Mesenchymal stem cell (in vitro differentiated cells and primary cell): ENCODE measurements around the gene COQ5.

Experiments used
- DNase-seq: peaks from one replicate; pipeline ENCODE4 v3.0.0-alpha.2; 2013
- H2AFZ ChIP-seq: one replicate; pipeline ENCODE4 v1.6.1; 2013; ENCODE audit warnings: low read depth, mild to moderate bottlenecking, control low read depth, inconsistent platforms, low read length, moderate library complexity
- H2AK5ac ChIP-seq: 2 replicates; pipeline ENCODE4 v1.6.1; 2013; ENCODE audit warnings: low read length, moderate library complexity, mild to moderate bottlenecking, inconsistent platforms; ENCODE audit not compliant: severe bottlenecking
- H2BK120ac ChIP-seq: one replicate; pipeline ENCODE4 v1.6.1; 2013; ENCODE audit warnings: low read depth, mild to moderate bottlenecking, inconsistent platforms, low read length, moderate library complexity
- H2BK12ac ChIP-seq, 2 experiments: one replicate each; pipeline ENCODE4 v1.6.1; 2013; ENCODE audit warnings: inconsistent platforms in 2 of 2, low read length in 2 of 2, mild to moderate bottlenecking in 2 of 2, moderate library complexity in 2 of 2, control low read depth in 1 of 2
- H2BK15ac ChIP-seq: one replicate; pipeline ENCODE4 v1.6.1; 2013; ENCODE audit warnings: mild to moderate bottlenecking, low read depth, inconsistent platforms; ENCODE audit not compliant: poor library complexity, severe bottlenecking
- H2BK5ac ChIP-seq: 2 replicates; pipeline ENCODE4 v1.6.1; 2013; ENCODE audit warnings: low read depth, mild to moderate bottlenecking, low read length, control low read depth, inconsistent platforms; ENCODE audit not compliant: poor library complexity, severe bottlenecking
- H3K14ac ChIP-seq, 2 experiments: one replicate each; pipeline ENCODE4 v1.6.1; 2013; ENCODE audit warnings: inconsistent platforms in 2 of 2, low read length in 2 of 2, control low read depth in 1 of 2, mild to moderate bottlenecking in 1 of 2, moderate library complexity in 1 of 2
- H3K18ac ChIP-seq, 2 experiments: one replicate each; pipeline ENCODE4 v1.6.1; 2013; ENCODE audit warnings: inconsistent platforms in 2 of 2, low read length in 2 of 2, control low read depth in 1 of 2, low read depth in 1 of 2, mild to moderate bottlenecking in 1 of 2
- H3K23ac ChIP-seq, 2 experiments: one replicate each; pipeline ENCODE4 v1.6.1; 2013; ENCODE audit warnings: inconsistent platforms in 2 of 2, low read length in 2 of 2, mild to moderate bottlenecking in 2 of 2, moderate library complexity in 2 of 2, control low read depth in 1 of 2
- H3K27ac ChIP-seq: 2 replicates; pipeline ENCODE4 v1.5.1; 2013; ENCODE audit warnings: mild to moderate bottlenecking, moderate library complexity, low read length, control low read depth, inconsistent platforms; ENCODE audit not compliant: poor library complexity, severe bottlenecking
- H3K27me3 ChIP-seq, 2 experiments: 2 replicates each; pipeline versions ENCODE4 v1.6.1 to v1.7.0; 2013; ENCODE audit warnings: low read length in 2 of 2, mild to moderate bottlenecking in 2 of 2, moderate library complexity in 2 of 2, control low read depth in 1 of 2, inconsistent platforms in 1 of 2; ENCODE audit not compliant: control insufficient read depth in 1 of 2, insufficient read depth in 1 of 2
- H3K36me3 ChIP-seq, 2 experiments: 2 replicates each; pipeline versions ENCODE4 v1.6.1 to v1.7.0; 2013; ENCODE audit warnings: low read length in 2 of 2, control low read depth in 1 of 2, inconsistent platforms in 1 of 2, low read depth in 1 of 2, mild to moderate bottlenecking in 1 of 2; ENCODE audit not compliant: insufficient read depth in 2 of 2, control insufficient read depth in 1 of 2
- H3K4ac ChIP-seq, 2 experiments: one replicate each; pipeline ENCODE4 v1.6.1; 2013; ENCODE audit warnings: inconsistent platforms in 2 of 2, low read length in 2 of 2, mild to moderate bottlenecking in 2 of 2, moderate library complexity in 2 of 2, control low read depth in 1 of 2, low read depth in 1 of 2
- H3K4me1 ChIP-seq: 2 replicates; pipeline ENCODE4 v1.6.1; 2013; ENCODE audit warnings: low read depth, low read length, control low read depth; ENCODE audit not compliant: control insufficient read depth, insufficient read depth
- H3K4me2 ChIP-seq: 2 replicates; pipeline ENCODE4 v1.6.1; 2013; ENCODE audit warnings: low read length, mild to moderate bottlenecking, inconsistent platforms; ENCODE audit not compliant: poor library complexity, severe bottlenecking
- H3K4me3 ChIP-seq, 2 experiments: 2 replicates each; pipeline versions ENCODE4 v1.5.1 to v1.7.0; 2013; ENCODE audit warnings: low read length in 2 of 2, mild to moderate bottlenecking in 2 of 2, control low read depth in 1 of 2, low read depth in 1 of 2; ENCODE audit not compliant: insufficient read depth in 1 of 2
- H3K79me1 ChIP-seq: replicated peaks from 2 replicates; pipeline ENCODE4 v1.6.1; 2013; ENCODE audit warnings: mild to moderate bottlenecking, control low read depth, low read length, inconsistent platforms; ENCODE audit not compliant: poor library complexity, severe bottlenecking
- H3K9ac ChIP-seq: 2 replicates; pipeline ENCODE4 v1.7.0; 2013; ENCODE audit warnings: mild to moderate bottlenecking, low read length, moderate library complexity
- H3K9me3 ChIP-seq: 2 replicates; pipeline ENCODE4 v1.7.0; 2013; ENCODE audit warnings: mild to moderate bottlenecking, low read length; ENCODE audit not compliant: control insufficient read depth
- H4K8ac ChIP-seq: one replicate; pipeline ENCODE4 v1.6.1; 2013; ENCODE audit warnings: inconsistent platforms, mild to moderate bottlenecking, low read length, moderate library complexity
- H4K91ac ChIP-seq: one replicate; pipeline ENCODE4 v1.6.1; 2013; ENCODE audit warnings: mild to moderate bottlenecking, low read length, inconsistent platforms
- WGBS: methylation state at CpG from one replicate; pipeline ENCODE4 v1.1.7; 2013; ENCODE audit warnings: mixed read lengths; 5-methylcytosine and 5-hydroxymethylcytosine counted together

Gene COQ5

DNA sequence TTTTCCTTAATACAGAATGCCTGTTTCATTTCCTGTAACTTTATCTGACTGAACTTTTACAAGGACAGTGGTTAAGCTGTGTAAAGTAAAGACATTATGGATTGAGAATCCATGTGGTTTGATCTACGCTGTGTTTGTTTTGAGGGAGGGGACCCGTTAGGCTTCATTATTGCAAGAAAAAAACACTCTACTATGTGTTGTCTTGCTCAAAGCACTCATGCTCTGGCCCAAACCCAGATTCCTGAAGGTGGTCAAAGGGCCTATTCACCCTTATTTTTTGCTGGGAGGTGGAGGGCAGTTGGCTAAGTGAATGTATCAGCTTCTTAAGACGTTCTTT is 17.1 kb upstream of the COQ5 start:
- H4K91ac ChIP-seq, result no peak overlapping the region
- H3K14ac ChIP-seq, result no peak overlapping the region
- no peak overlapping the region for H3K9ac ChIP-seq
- no peak overlapping the region for H3K27ac ChIP-seq
- peaks cover 5% of the 10 kb centered on the region for H3K4me1 ChIP-seq
- H3K27me3 ChIP-seq, result no peaks in the 10 kb centered on the region
- H3K23ac ChIP-seq, result no peak overlapping the region
- H2BK12ac ChIP-seq, result no peak overlapping the region
- 100% methylated on average over 1 of the region's 3 CpGs for WGBS
- H2AFZ ChIP-seq, result no peak overlapping the region
- DNase-seq, result no peak
- peaks cover 21 to 56% of the 10 kb centered on the region in 2 experiments for H3K36me3 ChIP-seq
- peaks cover 15% of the 10 kb centered on the region for H3K79me1 ChIP-seq
- no peak overlapping the region for H4K8ac ChIP-seq
- H2BK15ac ChIP-seq, result no peak overlapping the region
- H3K4ac ChIP-seq, result no peak overlapping the region
- no peak overlapping the region for H3K18ac ChIP-seq
- no peak overlapping the region for H3K4me3 ChIP-seq
- H2AK5ac ChIP-seq, result no peak overlapping the region
- H3K4me2 ChIP-seq, result no peak overlapping the region
- no peak overlapping the region for H2BK120ac ChIP-seq
- H2BK5ac ChIP-seq, result no peak overlapping the region
- no peaks in the 10 kb centered on the region for H3K9me3 ChIP-seq

GRCh38 chr12:120544691-120545090 is 15.7 kb upstream of the COQ5 start:
- no peak overlapping the region for H2BK12ac ChIP-seq
- H3K9me3 ChIP-seq, result no peaks in the 10 kb centered on the region
- no peak overlapping the region for H3K9ac ChIP-seq
- no peak overlapping the region for H3K4ac ChIP-seq
- no peak overlapping the region for H2BK5ac ChIP-seq
- no peak overlapping the region for H2BK120ac ChIP-seq
- H4K8ac ChIP-seq, result no peak overlapping the region
- H3K4me1 ChIP-seq, result peaks cover 5% of the 10 kb centered on the region
- no peaks in the 10 kb centered on the region for H3K27me3 ChIP-seq
- H3K36me3 ChIP-seq, result peaks cover 21 to 48% of the 10 kb centered on the region in 2 experiments
- no CpG with 5 or more reads among the region's 3 CpGs for WGBS
- no peak overlapping the region for H2BK15ac ChIP-seq
- no peak overlapping the region for H3K18ac ChIP-seq
- no peak overlapping the region for H2AFZ ChIP-seq
- H3K23ac ChIP-seq, result no peak overlapping the region
- no peak for DNase-seq
- no peak overlapping the region for H3K27ac ChIP-seq
- H3K79me1 ChIP-seq, result peaks cover 15% of the 10 kb centered on the region
- no peak overlapping the region for H3K14ac ChIP-seq
- no peak overlapping the region for H3K4me3 ChIP-seq
- no peak overlapping the region for H4K91ac ChIP-seq
- no peak overlapping the region for H3K4me2 ChIP-seq
- H2AK5ac ChIP-seq, result no peak overlapping the region

DNA sequence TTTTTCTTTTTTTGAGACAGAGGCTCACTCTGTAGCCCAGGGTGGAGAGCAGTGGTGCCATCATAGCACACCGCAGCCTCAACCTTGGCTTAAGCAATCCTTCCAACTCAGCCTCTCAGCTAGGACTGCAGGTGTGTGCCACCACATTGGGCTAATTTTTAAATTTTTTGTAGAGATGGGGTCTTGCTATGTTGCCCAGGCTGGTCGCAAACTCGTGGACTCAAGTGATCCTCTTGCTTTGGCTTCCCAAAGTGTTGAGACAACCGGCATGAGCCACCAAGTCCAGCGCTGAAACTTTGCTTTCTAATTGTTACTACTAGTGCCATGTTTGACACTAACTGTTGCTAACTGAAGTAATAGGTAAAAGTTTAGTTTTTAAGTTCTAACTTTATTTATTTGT is 13.2 kb upstream of the COQ5 start:
- H2AK5ac ChIP-seq, result no peak overlapping the region
- no peak overlapping the region for H4K91ac ChIP-seq
- no peak for DNase-seq
- no peak overlapping the region for H3K4ac ChIP-seq
- H2AFZ ChIP-seq, result no peak overlapping the region
- no peaks in the 10 kb centered on the region for H3K27me3 ChIP-seq
- H3K4me3 ChIP-seq, result no peak overlapping the region
- H3K9me3 ChIP-seq, result no peaks in the 10 kb centered on the region
- no peak overlapping the region for H3K4me2 ChIP-seq
- 100% methylated on average over 3 of the region's 5 CpGs for WGBS
- H2BK15ac ChIP-seq, result no peak overlapping the region
- no peak overlapping the region for H3K23ac ChIP-seq
- no peak overlapping the region for H3K9ac ChIP-seq
- H3K79me1 ChIP-seq, result peaks cover 5% of the 10 kb centered on the region
- no peak overlapping the region for H2BK12ac ChIP-seq
- no peak overlapping the region for H4K8ac ChIP-seq
- no peak overlapping the region for H3K14ac ChIP-seq
- no peak overlapping the region for H3K18ac ChIP-seq
- peaks cover 9 to 28% of the 10 kb centered on the region in 2 experiments for H3K36me3 ChIP-seq
- H2BK120ac ChIP-seq, result no peak overlapping the region
- H3K27ac ChIP-seq, result no peak overlapping the region
- H2BK5ac ChIP-seq, result no peak overlapping the region
- H3K4me1 ChIP-seq, result peaks cover 13% of the 10 kb centered on the region

GRCh38 chr12:120540445-120540844 is 11.5 kb upstream of the COQ5 start:
- peak overlapping the region; percentile 47 for H3K9ac ChIP-seq
- H4K8ac ChIP-seq, result no peak overlapping the region
- peak overlapping the region in 1 of 2 experiments; percentile 1 for H3K4me3 ChIP-seq
- peaks cover 22% of the 10 kb centered on the region for H3K4me1 ChIP-seq
- no peak overlapping the region for H3K27ac ChIP-seq
- H2BK15ac ChIP-seq, result no peak overlapping the region
- no peaks in the 10 kb centered on the region for H3K79me1 ChIP-seq
- H2BK12ac ChIP-seq, result no peak overlapping the region
- no peak overlapping the region for H3K4me2 ChIP-seq
- no peaks in the 10 kb centered on the region for H3K27me3 ChIP-seq
- no peak overlapping the region for H2AFZ ChIP-seq
- 94% methylated on average over 3 of the region's 3 CpGs for WGBS
- no peaks in the 10 kb centered on the region for H3K9me3 ChIP-seq
- no peak overlapping the region for H2AK5ac ChIP-seq
- H2BK120ac ChIP-seq, result no peak overlapping the region
- peaks cover 11 to 19% of the 10 kb centered on the region in 2 experiments for H3K36me3 ChIP-seq
- H2BK5ac ChIP-seq, result no peak overlapping the region
- no peak overlapping the region for H4K91ac ChIP-seq
- H3K23ac ChIP-seq, result no peak overlapping the region
- H3K4ac ChIP-seq, result no peak overlapping the region
- H3K18ac ChIP-seq, result no peak overlapping the region
- peak; percentile 50 for DNase-seq
- H3K14ac ChIP-seq, result no peak overlapping the region
